GM19468 (cell line): Measurements from ENCODE around the gene LRRC74A.

ENCODE experiments used
- ATAC-seq: cut with Tn5 transposase; IDR thresholded peaks from one replicate; pipeline ENCODE4 v1.9.1; 2021; ENCODE audit warnings: mild to moderate bottlenecking, moderate library complexity, moderate number of reproducible peaks; ENCODE audit not compliant: unreplicated experiment; ENCODE audit errors: extremely low read depth

Gene LRRC74A

DNA sequence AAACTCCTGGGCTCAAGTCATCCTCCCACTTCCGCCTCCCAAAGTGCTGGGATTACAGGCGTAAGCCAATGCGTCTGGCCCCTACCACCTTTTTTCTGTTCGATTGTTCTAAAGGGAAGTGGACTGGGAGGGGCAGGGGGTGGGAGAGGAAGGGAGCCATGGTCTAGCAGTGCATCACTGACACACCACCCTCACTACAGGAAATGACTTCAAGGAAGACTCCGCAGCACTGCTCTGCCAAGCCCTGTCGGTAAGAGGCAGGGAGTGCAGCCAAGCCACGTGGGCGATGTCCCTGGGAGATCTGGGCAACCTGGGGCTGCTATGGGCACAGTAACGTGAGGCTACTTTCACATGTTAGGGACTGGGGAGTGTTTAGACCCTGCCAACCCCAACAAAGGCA lies 18.0 kb downstream of the LRRC74A start:
- no peak for ATAC-seq

DNA sequence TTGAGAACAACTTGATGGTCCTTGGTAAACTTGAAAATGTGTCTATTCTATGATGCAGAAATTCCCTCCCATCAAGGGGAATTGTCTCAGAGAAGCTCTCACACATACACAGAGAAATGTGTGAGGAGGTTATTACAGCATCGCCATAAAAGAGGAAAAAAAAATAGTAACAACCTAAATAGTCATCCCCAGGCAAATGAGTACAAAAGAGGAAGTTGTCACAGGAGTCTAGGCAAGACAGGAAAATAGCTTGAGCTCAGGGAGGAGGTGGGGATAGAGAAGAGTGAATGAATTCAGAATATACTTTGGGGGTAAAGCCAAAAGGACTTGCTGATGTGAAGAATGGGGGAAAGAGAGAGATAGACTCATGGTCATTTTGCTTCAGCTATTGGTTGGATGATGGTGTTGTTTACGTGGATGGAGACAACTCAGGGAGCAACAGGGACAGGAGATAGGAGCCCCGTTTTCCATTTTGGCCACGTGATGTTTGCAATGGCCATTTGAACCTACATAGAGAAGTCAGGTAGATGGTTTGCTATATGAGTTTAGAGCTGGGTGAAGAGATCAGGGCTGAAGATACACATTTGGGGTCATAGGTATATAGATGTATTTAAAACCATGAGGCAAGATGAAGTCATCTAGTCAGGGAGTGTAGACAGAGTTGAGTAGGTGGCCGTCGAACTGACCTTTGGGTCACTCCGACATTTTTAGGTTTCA lies 20.3 kb downstream of the LRRC74A start:
- no peak for ATAC-seq

DNA sequence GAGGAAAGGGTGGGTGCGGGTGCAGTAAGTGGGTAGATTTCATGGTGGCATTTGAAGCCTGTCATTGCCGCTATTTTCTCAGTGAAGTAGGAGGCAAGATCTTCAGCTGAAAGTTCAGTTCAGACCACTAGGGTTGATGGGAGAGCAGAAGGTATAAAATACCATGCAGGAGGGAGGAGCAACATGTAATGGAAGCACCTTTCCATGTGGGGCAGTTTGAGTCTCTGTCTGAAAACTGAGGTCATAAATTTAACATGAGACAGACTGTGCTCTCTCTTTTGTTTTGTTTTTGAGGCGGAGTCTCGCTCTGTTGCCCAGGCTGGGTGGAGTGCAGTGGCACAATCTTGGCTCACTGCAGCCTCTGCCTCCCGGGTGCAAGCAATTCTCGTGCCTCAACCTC lies 22.7 kb downstream of the LRRC74A start:
- ATAC-seq: no peak

DNA sequence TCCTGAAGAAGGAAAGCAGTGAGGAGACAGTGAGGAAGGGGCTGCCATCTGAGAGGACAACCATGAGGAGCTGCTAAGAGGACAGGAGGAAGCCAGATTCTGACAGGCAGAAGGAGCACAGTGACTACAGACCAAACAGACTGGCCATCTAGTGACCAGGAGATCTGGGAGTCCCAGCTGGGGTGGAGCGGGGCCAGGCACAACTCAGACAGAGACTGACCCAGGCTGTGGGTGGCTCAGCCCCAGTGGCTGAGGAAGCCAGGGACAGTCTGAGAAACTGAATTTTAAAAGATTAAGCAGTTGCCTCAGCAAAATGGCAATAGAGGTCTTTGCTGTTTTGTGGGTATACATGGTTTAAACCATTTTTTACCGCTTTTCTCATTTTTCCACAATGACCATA lies 28.9 kb downstream of the LRRC74A start:
- ATAC-seq: no peak

DNA sequence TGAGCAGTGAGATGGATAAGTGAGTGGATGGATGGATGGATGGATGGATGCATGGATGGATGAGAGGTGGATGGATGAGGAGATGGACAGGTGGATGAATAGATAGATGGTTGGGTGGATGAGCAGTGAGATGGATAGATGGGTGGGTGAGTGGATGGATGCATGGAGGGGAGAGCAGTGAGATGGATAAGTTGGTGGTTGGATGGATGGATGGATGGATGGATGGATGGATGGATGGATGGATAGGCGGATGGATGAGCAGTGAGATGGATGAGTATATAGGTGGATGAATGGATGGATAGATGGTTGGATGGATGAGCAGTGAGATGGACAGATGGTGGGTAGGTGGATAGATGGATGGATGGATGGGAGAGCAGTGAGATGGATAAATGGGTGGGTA lies 30.6 kb downstream of the LRRC74A start:
- no peak for ATAC-seq

DNA sequence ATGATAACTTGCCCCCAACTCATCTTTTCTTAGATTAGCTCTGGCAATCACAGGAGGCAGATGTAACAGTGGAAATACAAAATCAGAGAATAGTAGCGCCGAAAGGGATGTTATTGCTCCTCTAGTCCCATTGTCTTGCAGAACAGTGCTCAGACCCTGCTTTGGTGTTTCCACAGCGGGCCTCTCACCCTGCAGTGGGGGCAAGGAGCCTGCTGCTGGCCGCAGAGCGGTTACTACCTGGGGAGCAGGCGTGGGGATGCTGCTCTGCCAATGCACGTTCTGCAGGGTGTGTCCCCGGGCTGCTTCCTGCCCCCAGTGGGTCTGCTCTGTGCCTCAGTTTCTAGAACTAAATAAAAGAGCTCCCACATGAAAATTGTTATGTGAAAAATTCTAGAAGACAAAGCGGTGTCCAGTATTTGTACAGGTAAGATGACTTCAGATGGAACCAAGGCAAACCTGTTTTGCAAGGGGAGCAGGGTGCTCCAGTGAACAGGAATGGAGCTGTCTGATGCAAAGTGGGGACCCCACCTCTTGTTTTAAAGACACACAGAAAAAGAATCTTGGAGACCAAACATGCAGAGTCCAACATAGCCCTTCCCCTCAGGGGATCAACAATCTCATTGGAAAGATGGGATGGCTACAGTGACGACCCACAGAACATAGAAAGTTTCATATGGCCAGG lies 35.5 kb downstream of the LRRC74A start:
- ATAC-seq: no peak

DNA sequence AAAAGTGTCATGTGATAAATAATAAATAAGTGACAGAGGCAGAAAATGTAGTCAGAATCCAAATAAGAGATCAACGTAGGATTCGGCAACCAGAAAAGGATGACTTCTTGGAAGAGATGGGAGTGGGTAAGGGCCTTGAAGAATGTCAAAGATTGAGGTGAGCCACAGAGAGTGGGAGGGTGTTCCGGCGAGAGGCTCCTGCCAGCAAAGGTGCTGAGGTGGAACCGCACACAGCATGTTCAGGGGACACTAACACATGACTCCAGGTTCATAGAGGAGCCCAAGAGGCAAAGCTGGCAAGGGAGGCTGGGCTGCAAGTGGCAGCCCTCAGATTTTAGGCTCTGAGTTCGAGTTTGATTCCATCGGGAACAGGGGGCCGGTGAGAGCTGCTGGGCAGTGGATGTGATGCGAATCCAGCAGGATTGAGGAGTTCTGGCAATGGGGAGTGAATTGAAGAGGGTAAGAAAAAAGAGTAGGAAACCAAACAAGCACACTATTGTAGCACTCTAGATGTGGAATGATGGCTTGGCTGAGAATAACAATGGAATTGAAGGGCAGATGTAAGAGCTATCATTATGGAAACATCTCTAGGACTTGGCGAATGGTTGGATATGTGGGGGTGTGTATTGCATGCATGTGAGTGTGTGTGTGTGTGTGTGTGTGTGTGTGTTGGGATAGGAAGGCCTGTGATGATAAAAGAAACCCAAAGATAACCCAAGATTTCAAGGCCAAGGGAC lies 36.5 kb downstream of the LRRC74A start:
- ATAC-seq: no peak

DNA sequence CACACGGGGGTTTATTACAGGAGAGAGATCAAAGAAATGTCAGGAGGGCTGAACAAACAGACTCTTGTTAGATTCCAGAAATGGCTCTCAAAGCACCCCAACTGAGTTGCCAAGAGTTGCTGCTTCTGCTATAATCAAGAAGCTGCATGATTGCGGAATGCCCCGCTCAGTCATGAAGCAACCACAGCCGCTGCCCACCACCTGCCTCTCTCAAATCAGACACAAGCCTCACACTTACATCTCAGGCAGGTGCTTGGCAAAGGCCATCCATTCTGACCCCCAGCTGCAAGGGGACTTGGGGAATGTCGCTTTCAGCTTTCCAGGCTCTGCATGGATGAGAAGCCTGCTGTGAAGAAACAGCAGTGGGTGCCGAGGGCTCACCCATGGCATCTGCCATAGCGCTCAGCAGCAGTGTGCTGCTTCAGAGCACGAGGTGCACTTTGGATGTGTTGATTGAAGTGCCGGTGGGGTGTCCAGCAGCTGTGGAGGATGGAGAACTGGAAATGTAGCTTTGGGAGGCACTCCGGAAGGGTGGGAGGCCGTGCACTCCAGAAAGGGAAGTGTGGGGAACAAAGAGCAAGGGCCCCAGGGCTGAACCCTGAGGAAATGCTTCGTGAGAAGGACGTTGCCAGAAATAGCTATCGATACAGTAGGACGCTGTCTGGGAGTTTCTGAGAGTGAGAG lies 37.7 kb downstream of the LRRC74A start:
- no peak for ATAC-seq

DNA sequence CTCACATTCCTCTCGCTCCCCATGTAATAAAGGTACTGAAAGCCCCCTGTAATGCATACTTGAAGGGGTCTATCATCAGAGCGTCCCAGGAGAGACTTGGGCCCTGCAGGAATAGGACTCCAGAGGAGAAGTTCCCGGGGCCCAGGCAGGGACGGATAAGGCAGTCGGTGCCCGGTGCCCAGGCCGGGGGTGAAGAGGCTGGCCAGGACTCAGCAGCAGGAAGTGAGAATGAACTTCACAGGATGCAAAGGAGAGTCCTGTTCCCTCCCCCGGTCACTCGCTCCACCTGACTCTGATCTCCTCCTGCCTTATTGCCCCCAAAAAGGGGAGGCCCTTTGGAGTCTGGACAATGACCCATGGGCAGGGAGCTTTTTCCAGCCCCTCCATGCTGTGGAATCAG lies 40.2 kb downstream of the LRRC74A start:
- no peak for ATAC-seq

DNA sequence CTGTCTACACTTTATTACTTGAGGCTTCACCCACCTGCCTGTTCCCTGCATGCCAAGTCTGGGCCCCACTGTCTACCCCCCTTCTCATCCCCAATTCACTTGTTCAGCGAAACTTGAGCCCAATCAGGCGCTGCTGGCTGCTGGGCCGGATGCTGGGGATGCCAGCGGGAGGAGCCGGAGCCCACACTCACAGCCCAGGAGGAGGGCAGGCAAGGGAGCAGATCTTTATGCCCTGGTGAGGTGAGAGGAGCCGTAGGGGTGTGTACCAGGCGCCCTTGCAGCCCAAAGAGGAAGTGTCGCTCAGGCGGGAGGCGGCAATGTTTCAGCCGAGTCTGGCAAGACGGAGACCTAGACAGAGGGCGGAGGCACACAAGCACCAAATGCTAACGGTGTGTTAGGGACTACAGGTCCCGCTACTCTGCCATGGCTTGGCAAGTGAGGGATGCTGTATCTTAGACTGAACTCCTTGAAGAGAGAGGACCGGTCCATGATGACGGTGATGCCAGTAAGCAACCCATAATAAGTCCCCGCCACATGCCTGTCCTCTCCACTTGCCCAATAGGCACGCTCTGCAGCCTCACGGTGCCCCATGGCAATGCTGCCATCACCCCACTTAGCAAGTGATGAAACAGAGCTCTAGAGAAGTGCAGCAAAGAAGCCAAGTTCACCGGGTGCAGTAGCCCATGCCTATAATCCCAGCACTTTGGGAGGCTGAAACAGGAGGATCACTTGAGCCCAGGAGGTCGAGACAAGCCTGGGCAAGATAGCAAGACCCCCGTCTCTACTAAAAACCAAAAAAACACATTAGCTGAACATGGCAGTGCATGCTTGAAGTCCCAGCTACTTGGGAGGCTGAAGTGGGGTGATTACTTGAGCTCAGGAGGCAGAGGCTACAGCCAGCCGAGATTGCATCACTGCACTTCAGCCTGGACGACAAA lies 41.6 kb downstream of the LRRC74A start:
- no peak for ATAC-seq

DNA sequence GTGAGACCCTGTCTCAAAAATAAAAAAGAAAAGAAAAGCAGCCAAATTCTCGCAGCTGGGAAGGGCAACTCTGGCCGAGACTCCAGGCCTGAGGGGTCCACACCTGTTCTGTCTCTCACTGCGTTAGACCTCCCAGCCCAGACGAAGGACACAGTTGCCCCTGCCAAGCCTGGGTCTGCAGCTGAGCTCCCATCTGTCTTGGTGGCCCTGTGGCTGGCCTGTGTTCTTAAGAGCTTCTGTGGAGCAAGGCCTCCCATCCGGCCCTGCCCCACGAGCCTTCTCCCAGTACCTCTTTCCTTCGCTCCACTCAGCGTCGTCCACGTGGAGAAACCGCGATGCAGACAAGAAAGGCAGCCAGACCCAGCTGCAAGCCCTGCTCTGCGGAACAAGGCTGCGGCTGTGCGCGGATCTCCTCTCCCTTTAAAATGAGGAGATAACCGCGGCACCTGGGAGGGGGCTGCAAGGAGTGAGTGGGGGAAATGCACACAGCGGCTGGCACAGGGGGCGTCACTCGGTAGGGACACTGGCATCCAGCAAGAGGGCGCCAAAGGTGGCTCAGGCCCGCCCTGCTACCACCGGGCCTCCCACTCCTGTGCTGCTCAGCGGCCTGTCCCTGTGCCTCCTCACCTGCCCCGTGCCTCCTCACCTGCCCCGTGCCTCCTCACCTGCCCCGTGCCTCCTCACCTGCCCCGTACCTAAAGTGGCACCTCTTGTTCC lies 42.4 kb downstream of the LRRC74A start:
- ATAC-seq: no peak

DNA sequence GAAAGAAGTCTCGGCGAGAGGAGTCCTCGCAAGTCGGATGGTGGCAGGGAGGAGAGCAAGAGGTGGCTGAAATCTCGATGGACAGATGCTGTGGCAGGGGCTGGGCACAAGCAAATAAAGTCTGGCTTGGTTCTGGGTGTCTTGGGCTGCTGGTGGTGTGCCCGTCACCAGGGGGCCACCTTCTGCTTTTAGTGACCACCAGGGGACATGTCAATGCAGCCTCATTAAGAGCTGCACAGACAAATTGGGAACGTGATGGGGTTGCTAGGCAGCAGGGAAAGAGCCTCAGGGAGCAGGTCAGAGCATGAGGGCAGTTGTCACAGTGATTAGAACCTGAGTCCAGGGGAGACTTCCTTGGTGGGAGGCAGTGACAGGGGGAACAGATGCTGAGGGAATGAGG lies 44.0 kb downstream of the LRRC74A start:
- ATAC-seq: no peak

DNA sequence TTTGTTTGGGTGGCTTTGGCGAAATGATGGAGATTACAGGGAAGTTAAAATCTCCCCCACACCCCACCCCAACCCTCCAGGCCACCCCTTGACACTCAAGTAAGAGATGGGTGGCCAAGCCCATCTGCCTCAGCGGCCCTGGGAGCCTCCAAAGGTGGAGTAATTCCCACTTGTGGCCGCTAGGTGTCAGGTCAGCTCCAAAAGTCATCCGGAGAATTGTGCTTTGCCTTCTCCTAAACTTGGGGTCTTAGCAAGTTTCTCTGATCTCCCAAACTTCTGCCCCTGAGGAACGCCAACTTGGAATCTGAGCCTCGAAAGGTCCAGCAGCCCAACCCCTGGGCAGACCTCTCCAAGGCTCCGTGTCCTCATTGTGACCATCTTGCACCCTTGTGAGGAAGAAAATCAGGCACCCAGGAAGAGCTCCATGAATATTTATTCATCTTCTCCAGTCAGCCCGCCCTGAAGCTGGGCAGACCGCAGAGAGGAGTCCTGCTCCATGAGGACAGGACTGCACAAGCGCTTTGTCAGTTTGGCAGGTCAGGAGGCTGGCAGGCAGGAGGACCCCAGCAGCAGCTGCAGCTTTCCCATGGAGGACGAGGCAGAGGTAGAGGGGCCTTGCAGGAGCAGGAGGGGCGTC lies 46.7 kb downstream of the LRRC74A start:
- no peak for ATAC-seq

DNA sequence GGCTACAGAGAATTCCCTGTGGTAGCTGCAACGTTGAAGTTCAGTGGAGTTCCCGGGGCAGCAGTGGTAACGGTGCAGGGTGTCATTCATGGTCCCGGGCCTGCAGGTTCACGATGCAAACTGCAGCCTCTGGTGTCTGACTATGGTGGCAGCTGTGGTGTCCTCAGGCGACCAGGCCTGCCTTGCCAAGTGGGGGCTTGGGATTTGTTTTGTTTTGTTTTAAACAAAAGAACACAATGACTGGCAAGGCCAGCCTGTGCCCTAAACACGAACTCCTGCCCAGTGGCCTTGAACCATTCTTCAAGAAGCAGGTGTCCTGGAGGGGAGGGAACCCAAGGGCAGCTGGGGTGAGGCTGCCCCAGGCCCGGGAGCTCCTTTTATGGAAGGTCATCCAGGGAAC lies 48.5 kb downstream of the LRRC74A start:
- ATAC-seq: no peak

DNA sequence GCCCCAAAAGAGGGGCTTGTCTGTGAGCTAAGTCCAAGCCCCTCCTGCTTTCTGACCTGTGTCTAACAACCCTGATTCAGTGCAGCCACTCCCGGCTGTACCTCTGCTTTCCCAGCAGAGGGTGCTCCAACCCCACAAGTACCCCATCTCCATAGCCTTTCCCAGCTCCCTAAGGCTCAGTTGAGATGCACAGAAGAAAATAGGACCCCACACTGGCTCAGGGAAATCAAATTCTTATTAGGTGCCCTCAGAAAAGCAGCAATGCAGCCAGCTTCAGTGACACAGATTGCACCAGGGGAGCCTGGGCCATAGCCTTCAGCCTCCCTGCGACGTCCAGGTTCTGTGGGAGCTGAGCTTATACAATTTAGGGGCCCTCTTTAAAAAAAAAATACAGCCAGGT lies 49.9 kb downstream of the LRRC74A start:
- no peak for ATAC-seq

DNA sequence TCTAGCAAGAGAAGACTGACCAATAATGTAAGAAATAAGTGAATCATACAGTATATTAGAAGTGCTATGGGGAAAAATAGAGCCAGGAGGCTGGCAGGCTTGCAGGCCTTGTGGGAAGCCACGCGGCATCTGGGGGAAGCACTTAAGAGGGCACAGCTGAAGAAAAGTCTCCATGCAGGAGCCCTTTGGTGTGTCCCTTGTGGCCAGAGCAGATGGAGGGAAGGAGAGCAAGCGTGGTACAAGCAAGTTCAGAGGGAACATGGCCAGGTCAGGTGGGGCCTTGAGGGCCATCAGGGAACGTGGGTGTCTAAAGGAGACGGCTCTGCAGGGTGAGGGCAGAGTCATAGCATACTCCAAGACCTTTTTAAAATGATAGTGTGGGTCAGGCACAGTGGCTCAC lies 51.7 kb downstream of the LRRC74A start:
- no peak for ATAC-seq

DNA sequence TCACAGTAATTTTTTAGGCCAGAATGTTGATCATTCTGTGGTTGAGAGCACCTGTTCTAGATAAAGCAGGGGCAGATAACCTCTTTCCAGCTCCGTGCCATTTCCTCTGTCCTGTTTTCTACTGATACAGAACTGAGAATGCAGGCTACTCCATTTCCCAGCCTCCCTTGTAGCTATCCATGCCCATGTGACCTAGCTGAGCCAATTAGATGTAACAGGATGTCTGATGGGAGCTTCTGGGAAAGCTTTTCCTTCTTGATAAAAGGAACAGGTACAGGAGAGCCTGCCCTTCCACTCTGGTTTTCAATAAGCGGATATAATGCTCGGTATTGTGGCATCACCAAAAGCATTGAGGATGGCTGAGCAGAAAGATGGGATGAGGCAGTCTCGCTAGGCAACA lies 54.2 kb downstream of the LRRC74A start:
- ATAC-seq: no peak

DNA sequence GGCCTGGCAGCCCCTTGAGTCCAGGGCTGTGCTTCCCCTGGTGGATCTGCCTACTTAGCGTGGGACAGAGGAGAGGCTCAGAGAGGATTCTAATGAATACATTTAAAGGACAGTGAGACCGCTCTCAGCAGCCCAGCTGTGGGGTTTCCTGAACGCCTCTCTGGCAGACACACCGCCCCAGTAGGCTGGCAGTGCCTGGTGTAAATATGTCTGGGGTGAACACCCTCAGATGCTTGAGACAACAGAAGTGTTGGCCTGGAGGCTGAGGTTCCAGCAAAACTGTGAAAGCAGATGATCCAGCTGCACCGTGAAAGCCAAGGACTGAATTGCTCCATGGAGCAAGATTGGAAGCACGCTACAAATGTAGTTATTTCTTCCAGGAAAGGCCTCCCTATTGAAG lies 55.1 kb downstream of the LRRC74A start:
- no peak for ATAC-seq

DNA sequence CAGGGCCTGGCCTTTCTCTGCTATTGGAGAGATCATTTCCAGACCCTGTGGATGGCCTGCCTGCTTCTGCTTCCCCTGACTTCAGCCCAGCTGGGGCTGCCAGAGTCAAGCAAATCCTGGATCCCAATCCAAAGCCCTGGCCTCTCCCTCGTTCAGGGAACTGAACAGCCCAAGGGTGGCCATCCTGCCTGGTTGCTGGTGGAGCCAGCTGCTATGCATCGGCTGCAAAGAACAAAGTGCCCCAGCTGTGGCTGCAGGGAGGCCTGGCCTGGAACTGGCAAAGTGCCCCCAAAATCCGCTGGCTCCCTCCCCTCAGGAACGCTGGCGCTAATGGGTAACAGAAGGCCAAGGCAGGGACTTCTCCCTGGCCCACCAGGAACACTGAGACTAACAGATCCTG lies 56.4 kb downstream of the LRRC74A start:
- ATAC-seq: no peak
